GM19463 (cell line): ENCODE data around the gene STAT5B.
"Not testable (repeated sequence)": the region's sequence is repeated elsewhere in the genome, so short reads cannot be mapped to it uniquely, and the experiment has no call there.

Source experiments
- ATAC-seq: cut with Tn5 transposase; IDR thresholded peaks from one replicate; pipeline ENCODE4 v1.9.1; 2021; ENCODE audit warnings: mild to moderate bottlenecking, moderate library complexity; ENCODE audit not compliant: unreplicated experiment

The STAT5B gene

DNA sequence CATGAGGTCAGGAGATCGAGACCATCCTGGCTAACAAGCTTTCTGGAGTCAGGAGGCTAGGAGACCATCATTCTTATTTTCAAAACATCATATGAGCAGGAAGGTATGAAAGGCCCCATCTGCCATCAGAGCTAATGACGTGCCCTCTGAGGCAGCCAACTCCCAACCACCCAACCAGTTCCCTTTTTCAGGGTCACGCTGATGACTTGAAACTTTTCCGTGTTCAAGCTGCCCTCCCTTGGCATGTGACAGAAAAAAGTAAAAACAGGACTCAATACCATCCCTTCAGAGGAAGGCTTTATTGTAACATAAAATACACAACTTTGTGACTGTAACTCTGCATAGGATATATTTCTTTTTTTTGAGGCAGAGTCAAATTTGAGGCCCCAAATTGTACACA, 77.3 kb downstream of the STAT5B start:
- ATAC-seq: no peak

DNA sequence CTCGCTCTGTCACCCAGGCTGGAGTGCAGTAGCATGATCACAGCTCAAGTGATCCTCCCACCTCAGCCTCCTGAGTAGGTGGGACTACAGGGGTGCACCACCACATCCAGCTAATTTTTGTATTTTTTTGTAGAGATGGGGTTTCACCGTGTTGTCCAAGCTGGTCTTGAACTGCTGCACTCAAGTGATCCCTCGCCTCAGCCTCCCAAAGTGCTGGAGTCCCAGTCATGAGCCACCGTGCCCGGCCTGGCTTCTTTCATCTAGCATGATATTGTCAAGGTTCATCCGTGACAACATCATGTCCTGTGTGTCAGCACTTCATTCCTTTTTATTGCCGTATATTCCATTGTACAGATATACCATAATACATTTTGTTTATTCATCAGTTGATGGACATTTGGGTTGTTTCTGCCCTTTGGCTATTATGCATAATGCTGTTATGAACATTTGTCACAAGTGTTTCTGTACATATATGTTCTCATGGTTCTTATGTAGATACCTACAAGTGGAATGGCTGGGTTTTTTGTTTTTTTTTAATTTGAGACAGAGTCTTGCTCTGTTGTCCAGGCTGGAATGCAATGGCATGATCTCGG, 78.5 kb downstream of the STAT5B start:
- no peak for ATAC-seq

DNA sequence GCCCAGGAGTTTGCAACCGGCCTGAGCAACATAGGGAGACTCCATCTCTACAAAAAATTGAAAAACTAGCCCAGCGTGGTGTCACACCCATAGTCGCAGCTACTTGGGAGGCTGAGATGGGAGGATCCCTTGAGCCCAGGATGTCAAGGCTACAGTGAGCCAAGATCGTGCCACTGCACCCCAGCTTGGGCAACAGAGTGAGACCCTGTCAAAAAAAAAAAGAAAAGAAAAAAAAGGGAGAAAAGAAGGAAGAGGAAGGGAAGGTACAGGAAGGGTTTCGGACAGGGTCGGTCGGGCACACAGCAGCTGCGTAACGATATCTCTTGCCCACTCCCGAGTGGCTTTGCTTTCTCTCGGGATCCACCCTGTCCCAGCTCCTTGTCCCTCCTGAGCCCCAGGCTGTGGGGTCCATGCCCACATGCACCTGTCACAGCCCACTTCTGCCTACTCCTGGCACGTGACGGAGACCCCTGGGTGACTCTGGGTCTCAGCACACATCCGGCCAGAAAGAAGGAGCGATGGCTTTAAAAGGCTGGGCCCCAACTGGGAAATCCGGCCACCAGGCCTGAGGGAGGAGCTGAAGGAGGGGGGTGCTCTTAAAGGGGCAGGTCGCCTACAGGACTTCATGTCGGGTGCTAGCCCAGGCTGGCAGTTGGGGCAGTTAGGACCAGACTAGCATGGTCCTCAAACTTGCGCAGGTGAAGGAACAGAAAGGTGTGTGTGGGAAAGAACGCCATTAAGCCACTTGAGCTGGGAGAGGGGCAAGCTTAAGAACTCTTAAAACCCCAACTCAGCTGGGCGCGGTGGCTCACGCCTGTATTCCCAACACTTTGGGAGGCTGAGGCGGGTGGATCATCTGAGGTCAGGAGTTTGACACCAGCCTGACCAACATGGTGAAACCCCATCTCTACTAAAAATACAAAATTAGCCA, 82.0 kb downstream of the STAT5B start, which contains the start of gene GHDC:
GHDC (minus strand) TSS at position 526 of the 931 bp plus-strand sequence. CDS start 913 bp downstream, outside the sequence.
- peak; percentile 93 for ATAC-seq

DNA sequence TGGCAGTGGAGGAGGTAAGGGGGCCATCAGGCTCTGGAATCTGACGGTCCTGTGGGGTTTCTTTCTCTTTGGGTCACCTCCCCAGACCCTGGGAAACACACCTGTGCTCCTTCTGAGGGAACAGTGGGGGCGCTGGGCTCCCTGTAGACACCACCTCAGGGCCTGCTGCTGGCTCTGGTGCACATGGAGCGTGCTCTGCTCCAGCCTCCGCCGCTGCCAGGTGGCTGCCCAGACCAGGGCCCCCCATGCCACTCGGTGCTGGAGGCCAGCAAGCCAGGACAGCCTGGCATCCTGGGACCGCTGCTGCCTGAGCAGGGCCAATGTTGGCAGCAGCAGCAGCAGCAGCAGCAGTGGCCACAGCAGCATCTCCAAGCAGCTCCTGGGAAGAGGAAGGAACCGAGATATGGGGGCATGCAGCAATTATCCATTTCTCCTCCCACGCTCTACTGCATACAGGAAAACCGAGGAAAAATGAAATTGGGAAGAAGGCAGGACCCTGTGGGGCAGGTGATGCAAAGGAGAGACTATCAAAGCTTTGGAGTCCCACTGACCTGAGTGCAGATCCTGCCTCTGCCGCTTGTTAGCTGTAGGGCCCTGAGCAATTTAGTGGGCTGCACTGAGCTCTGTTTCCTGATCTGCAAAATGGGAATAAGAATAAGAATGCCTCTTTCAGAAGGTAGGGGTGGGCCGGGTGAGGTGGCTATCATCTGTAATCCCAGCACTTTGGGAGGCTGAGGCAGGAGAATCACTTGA, 82.8 kb downstream of the STAT5B start:
- no peak for ATAC-seq

DNA sequence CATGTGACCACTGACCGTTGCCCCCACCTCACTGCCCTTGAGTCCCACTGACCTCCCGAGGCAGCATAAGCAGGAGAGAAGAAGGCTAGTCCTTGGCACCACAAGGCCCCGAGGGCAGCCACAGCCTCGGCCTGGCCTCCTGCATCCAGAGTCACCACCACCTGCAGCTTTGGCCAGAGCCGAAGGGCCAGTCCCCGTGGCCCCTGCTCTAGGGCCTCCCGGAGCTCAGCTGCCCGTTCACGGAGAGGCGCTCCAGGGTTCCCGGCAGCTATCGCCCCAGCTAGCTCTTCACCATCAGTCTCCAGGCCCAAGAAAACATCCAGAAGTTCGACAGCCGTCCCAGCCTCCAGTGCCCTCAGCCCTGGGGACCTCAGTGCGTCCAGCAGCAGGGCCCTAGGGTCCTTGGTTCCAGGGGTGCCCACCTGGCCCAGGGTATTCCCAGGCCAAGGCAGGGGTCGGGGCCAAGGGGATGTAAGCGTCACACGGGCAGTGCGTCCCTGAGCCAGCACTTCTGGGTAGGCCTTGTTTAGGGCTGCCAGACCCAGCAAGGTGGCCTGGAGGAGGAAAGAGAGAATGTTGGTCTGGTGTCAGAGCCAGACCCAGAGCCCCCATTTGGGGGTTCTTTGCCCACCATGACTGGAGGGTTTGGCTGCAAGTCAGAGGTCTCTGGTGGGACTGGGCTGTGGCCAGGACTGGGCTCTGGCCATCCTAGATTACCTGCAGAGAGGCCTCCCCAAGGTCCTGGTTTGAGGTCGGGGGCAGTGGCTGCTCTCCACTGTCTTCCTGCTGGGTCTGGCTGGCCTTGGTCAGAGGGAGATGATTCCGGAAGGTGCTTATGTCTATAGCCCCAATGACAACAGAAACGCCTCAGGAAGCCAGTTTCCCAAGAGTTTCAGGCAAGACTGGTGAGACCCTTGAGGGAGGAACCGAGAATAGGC, 83.7 kb downstream of the STAT5B start:
- ATAC-seq: no peak

DNA sequence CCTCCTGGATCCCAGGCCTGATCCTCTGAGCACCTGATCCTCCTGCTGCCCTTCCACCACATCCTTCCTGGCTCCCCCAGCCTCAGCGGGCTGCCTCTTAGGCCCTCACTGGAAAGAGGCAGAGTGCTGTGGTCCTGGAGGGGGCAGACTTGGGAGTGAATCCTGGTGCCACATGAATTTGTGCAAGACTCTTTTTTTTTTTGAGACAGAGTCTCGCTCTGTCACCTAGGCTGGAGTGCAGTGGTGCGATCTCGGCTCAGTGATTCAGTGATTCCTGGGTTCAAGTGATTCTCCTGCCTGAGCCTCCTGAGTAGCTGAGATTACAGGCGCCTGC, 84.9 kb downstream of the STAT5B start:
- no peak for ATAC-seq

DNA sequence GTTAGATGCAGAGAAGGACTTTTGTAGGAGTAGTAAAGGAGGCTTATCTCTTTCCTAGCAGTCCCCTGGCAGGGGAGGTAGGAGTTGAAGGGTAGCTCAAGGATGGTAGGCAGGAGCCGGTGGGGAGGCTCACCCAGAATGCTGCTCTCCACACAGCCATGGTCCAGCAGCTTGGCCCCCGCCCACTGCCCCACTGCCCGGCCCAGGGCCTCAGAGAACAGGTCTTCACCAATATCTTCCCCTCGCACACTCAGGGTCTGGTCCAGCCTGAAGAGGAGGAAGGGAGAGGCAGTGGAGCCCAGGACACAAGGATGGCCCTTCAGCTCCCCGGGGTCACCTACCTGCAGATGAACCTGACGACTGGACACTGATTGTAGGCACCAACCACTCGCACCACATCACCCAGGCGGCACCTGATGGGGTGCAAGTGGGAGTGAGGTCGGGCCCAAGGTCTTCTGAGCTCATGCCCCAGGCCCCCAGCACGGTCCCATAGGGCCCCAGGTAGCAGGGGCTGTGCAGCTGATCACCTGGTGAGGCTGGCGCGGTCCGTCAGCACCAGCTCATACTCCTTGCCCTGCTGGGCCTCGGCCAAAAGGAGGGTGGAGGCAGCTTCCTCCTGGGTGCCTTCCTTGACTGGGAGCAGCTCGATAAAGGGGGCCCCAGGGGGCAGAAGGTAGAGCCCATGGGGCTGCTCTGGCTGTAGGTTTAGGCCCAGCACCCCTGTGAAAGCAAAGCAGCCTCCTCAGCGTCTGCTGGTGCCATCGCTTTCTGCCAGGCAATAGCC, 85.5 kb downstream of the STAT5B start:
- ATAC-seq: no peak

DNA sequence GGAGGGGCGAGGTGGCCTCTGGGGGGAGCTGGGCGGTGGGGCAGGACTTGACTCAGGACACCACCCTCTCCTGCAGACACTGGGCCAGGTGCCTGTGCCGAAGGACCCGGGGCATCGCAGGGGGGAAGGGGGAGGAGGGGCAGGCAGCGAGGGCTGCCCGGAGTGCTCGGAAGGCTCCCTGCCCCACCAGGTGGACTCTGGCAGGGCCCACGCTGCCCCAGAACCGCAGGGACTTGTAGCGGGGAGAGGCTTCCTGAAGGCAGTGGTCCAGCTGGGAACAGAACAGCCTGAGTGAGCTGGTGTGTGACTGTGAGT, 86.6 kb downstream of the STAT5B start:
- no peak for ATAC-seq

DNA sequence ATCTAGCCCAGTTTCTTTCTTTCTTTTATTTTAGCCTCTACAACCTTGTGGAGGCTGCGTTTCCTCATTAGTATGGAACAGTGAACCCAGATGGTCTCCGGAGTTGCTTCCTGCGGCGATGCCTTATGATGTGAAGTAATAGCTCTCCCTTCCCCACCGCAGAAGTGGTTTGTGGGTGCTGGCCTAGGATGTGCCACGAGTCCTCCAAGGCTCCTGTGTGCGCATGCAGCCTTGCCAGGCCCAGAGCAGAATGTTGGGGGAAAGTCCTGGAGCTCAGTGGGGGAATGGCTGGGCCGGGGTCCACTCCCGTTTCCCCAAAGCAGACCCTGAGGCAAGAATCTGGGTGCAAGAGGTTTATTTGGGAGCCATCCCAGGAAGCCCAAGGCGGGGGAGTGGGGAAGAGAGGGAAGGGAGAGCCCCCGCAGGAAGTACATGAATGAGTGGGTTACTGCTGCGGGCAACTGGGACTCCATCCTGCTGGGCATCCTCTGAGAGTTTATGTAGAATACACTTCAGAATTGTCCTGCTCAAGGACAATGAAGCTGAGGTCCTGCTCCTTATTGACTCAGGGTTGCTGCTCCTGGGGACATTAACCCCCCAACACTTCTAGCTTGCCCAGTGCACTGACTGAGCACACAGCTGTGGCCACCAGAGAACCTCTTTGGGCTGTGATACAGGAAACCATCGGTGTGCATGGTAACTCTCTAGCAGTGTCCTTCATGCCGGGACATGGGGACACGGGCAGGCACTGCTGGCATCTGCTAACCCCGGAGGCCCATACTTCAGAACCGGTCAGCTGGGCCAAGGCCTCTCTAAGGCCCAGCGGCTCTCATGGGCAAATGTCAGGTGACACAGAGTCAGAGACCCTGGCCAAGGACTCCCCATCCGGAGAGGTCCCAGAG, 87.2 kb downstream of the STAT5B start:
- ATAC-seq: no peak

DNA sequence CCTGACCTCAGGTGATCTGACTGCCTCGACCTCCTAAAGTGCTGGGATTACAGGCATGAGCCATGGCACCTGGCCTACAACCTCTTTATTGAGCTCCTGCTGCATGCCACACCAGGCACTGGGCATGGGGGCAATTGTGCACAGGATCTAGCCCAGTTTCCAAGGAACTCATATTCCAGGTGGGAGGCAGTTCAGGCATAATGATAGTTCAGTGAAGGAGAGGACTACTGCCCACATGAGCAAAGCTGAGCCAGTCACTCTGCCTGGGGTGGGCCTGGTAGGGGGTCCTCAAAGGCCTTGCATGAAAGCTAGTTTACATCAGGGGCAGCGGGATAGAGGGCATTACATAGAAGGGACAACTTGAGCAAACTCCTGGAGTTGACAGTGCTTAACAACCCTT, 88.4 kb downstream of the STAT5B start:
- no peak for ATAC-seq

DNA sequence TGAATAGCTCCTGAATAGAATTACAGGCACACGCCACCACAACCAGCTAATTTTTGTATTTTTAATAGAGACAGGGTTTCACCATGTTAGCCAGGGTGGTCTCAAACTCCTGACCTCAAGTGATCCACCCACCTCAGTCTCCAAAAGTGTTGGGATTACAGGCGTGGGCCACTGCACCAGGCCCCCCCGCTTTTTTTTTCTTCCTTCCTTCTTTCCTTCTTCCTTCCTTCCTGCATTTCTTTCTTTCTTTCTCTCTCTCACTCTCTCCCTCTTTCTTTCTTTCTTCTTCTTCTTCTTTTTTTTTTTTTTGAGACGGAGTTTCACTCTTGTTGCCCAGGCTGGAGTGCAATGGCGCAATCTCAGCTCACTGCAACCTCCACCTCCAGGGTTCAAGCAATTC, 90.0 kb downstream of the STAT5B start:
- ATAC-seq: not testable (repeated sequence)

DNA sequence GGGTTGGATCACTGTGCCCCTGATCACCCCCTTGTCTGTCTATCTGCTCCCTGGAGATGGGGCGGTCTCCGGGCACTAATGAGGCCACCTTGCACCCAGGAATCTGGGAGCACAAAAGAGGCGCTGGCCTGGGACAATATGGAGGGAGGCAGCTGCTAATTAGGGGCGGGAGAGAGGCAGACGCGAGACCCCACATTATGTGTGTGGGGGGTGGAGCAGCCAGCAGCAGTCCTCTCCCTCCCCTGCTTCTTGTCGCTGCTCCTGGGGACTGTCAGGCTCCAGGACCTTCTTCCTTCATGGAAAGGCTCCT, 90.6 kb downstream of the STAT5B start:
- ATAC-seq: no peak

DNA sequence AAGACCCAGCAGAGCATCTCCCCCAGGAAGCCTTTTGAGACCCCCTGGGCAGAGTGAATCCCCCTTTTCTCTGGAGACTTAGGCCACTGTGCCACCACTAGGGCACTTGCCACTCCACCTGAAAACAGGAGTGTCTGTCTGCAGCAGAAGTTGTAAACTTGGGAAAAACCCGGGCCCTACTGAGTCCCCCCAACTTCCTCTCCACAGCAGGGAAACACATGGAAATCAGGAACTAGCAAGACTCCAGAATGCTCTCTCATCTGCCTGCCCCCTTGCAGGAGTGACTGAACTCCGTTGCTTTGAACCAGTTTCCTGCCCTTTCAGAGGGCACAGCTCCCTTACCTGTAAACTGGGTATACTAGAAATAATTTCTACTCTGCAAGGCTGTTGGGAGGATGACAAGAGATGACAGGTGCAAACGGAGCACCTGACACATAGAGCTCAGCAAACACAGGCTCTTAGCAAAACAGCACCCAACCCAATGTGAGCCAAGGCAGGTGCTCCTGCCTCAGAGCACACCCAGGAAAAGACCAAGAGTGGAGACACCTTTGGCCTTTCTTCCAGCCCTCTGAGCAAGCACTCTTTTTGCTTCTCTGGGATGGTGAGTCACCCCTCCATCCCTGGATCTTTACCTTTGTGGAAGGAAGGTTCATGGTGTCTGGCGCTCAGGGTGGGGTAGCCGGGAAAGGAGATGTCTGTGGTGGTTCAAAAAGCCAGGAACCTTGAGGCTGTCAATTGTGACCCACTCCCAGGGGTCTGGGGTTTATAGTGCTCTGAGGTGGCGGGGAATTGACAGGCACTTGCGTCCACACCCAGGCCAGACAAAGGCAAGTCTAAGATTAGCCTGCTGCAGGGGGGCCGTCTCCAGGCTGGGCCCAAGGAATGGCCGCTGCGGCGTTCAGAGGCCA, 91.2 kb downstream of the STAT5B start, which contains the start of gene HCRT:
HCRT (minus strand) TSS at position 740 of the 908 bp plus-strand sequence; CDS start at position 653, 87 bp downstream.
- ATAC-seq: no peak

DNA sequence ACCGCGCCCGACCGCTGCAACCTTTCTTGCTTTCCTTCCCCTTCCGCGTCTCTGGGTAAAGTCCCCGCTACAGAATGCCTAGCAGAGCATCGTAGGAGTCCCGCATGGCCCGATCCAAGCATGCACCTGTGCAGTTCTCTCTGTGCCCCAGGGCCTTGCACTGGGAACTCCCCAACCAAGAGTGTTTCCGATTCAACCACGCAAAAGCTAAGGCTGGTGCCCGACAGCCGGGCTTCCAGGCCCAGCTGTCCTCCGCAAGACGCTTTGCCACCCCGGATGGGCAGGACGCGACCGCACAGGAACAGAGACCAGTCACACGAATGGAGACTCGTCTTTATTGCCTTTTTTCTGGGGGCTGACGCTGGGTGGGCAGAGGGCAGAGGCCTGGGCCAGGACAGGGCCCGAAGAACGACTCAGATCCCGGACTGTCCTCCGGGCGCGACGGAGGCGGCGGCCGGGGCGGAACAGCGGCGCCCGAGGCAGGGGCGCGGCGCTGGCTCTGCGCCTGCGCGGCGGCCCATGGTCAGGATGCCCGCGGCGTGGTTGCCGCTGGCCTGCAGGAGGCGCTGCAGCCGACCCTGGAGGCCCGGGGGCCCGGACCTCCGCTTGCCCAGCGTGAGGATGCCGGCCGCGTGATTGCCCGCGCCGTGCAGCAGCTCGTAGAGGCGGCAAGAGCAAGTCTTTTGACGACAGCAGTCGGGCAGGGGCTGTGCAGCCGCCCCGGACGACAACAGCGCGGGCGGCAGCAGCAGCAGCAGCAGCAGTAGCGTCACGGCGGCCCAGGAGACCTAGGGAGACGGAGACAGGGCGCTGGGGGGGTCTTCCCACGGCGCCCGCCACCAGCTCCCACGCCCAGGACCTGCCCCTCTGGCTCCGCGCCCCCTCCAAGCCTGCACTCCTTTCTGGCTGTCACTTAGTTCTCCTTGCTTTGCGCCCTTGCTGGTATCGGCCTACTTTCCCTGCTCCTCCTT, 92.2 kb downstream of the STAT5B start:
- ATAC-seq: peak; percentile 55

DNA sequence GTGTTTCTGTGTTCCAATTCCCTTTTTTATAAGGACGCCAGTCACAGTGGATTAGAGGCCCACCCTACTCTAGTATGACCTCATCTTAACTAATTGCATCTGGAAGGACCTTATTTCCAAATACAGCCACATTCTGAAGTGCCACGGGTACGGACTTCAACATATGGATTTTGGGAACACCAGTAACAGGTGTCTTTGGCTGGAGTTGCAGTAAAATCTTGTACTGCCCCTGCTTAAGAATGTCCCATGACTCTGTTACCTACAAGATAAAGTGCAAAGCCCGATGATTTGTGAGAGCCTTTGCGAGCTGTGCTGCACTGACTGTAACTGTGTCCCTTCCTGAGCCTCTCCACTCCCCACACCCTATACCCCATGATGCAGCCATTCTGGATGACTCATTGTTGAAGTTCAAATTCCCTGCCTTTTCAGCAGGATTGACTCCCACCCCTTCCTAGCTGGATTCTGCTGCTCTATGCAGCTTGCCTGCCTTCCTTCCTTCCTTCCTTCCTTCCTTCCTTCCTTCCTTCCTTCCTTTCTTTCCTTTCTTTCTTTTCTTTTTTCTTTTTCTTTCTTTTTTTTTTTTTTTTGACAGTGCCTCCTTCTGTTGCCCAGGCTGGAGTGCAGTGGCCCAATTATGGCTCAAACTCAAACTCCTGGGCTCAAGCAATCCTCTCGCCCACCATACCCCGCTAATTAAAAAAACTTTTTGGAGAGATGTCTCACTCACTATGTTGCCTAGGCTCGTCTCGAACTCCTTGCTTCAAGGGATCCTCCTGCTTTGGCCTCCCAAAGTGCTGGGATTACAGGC, 93.1 kb downstream of the STAT5B start:
- no peak for ATAC-seq

DNA sequence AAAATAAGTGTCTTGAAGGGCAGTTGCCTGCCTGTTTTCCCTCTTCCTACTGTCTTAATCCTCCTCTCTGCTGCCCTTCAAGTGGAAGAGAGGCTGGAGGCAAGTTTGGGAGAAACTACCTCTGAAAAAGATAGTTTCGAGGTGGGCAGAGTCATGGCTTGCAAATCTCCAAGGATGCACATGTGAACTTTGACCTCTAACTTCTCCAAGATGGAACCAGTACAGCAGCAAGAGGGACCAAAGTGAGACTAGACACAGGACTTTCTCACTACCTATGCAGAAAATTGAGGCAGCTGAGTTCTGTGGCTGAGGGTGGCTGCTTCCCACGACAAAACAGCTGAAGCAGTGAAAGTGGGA, 94.4 kb downstream of the STAT5B start:
- no peak for ATAC-seq
